ENCODE data around the gene LAMA2.

GRCh38 chr6:129111346-129111745, 228.4 kb downstream of the LAMA2 start:
- no peak for TF ChIP-seq CTCF (IDR thresholded peaks at IDR 0.05)
- no peak for TF ChIP-seq POLR2A (IDR thresholded peaks at IDR 0.05)
